Measurements from ENCODE around the gene DYRK1B.

The DYRK1B gene

DNA sequence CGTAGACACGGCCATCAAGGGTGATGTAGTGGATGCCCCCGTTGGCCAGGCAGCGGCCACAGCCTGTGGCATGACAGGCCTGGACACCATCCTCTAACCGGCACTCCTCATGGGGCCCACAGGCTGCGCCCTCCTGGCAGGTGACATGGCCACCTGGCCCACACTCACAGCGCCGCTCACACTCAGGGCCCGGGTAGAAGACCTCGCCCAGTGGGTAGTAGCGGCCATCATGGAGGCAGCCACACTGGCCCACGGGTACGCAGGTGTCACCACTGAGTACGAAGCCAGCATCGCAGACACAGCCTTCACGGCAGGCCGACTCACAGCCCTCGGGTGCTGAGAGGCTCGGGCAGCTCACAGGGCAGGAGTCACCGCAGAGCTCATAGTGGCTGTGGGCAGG is 39.4 kb upstream of the DYRK1B start:
- TF ChIP-seq, protein P1, sequence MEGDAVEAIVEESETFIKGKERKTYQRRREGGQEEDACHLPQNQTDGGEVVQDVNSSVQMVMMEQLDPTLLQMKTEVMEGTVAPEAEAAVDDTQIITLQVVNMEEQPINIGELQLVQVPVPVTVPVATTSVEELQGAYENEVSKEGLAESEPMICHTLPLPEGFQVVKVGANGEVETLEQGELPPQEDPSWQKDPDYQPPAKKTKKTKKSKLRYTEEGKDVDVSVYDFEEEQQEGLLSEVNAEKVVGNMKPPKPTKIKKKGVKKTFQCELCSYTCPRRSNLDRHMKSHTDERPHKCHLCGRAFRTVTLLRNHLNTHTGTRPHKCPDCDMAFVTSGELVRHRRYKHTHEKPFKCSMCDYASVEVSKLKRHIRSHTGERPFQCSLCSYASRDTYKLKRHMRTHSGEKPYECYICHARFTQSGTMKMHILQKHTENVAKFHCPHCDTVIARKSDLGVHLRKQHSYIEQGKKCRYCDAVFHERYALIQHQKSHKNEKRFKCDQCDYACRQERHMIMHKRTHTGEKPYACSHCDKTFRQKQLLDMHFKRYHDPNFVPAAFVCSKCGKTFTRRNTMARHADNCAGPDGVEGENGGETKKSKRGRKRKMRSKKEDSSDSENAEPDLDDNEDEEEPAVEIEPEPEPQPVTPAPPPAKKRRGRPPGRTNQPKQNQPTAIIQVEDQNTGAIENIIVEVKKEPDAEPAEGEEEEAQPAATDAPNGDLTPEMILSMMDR (IDR thresholded peaks at IDR 0.05; ENCODE audit: borderline replicate concordance, insufficient read depth, low read depth, low read length): no peak
- H3K4me3 ChIP-seq (ENCODE audit: low read depth, low read length): no peak overlapping the region

DNA sequence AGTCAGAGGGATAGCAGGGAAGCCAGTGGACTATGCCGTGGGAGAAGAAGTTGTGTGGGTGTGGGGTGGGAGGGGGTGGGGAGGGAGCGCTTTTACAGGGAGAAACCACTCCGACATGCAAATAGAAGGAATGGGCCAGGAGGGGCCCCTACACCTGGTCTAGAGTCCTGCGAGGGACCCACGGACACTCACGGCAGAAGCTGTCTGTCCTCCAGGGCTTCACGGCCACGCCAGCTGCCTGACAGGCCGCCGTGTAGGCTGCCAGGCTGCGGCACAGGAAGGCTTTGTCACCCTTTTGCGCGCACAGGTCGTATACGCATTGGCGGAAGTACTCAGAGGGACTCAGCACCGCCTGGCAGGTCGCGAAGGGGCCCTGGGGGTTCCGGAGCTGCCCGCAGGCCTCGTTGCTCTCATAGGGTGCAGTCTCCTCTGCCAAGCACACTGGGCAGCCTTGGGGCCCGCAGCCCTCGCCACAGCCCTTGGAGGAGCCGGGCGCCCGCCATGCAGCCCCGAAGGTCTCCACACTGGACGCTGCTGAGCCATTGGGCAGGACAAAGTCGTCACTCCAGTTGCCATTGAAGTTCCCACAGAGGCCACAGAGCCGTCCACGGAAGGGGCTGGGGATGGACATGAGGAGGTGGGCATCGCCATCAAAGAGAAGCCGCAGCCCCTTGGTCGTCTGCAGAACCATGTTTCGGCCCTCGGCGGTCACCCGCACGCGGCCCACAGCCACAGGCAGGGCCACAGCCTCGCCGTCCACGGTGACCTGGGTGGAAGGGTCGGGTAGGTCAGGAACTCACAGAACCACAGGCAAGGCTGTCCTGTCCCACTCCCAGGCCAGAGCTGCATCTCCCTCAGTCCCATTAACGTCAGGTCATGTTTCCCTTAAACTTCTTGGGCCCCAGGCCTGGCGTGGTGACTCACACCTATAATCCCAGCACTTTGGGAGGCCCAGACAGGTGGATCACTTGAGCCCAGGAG is 38.2 kb upstream of the DYRK1B start:
- TF ChIP-seq, protein P1 (IDR thresholded peaks at IDR 0.05; ENCODE audit: borderline replicate concordance, insufficient read depth, low read depth, low read length): no peak
- H3K4me3 ChIP-seq (ENCODE audit: low read depth, low read length): no peak overlapping the region

DNA sequence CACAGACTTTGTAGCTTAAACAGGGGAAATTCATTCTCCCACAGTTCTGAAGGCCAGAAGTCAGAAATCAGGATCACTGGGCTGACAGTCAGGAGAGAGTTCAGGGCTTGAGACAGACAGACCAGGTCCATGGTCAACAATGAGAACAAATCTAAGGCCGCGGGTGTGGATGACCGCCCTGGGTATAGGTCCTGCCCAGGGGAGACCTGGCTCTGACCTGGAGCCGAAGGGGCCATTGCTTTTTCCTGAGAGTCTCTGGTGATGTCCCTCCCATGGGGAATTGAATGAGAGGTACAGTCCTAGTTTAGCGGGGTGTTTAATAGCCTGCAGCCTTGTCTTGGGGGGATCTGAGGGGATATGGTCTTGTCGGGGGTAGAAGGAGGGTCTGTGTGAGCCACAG is 37.4 kb upstream of the DYRK1B start:
- TF ChIP-seq, protein P1 (IDR thresholded peaks at IDR 0.05; ENCODE audit: borderline replicate concordance, insufficient read depth, low read depth, low read length): no peak
- H3K4me3 ChIP-seq (ENCODE audit: low read depth, low read length): no peak overlapping the region

DNA sequence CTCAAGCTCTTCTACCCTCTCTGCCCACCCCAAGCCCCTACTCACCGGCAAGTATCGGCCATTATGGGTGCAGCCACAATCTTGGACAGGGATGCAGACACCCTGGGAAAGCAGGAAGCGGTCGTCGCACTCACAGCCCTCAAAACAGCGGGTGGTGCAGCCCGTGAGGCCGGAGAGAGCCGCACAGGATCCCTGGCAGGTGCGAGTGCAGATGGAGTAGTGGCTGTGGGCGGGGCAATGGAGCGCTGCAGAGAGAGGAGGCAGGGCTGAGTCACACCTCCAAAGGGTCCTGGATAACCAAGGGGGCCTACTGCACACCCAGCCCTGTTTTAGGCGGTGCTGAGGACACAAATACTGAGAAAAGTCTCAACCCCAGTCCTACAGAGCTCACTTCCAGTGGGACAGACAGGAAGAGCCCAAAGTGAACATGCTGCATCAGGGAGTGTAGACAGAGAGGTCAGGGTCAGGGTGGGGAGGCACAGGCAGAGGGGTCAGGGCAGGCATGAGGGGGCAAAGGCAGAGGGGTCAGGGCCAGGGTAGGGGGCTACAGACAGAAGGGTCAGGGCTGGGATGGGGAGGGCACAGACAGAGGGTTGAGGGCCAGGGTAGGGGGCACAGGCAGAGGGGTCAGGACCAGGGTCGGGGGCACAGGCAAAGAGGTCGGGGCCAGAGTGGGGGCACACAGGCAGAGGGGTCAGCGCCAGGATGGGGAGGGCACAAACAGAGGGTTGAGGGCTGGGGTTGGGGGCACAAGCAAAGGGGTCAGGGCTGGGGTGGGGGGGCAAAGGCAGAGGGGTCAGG is 36.4 kb upstream of the DYRK1B start:
- TF ChIP-seq, protein P1 (IDR thresholded peaks at IDR 0.05; ENCODE audit: borderline replicate concordance, insufficient read depth, low read depth, low read length): no peak
- H3K4me3 ChIP-seq (ENCODE audit: low read depth, low read length): no peak overlapping the region

DNA sequence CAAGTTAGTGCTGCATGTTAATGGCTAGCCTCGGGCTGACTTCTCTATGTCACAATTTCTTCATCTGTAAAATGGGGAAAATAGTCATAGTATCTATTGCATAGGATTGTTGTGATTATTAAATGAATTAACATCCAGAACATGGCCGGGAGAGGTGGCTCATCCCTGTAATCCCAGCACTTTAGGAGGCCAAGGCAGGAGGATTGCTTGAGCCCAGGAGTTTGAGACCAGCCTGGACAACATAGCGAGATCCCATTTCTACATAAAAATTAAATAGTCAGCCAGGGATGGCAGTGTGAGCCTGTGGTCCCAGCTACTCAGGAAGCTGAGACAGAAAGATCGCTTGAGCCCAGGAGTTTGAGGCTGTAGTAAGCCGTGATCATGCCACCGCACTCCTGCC is 34.0 kb upstream of the DYRK1B start:
- no peak overlapping the region for H3K4me3 ChIP-seq (ENCODE audit: low read depth, low read length)
- TF ChIP-seq, protein P1 (IDR thresholded peaks at IDR 0.05; ENCODE audit: borderline replicate concordance, insufficient read depth, low read depth, low read length): no peak

DNA sequence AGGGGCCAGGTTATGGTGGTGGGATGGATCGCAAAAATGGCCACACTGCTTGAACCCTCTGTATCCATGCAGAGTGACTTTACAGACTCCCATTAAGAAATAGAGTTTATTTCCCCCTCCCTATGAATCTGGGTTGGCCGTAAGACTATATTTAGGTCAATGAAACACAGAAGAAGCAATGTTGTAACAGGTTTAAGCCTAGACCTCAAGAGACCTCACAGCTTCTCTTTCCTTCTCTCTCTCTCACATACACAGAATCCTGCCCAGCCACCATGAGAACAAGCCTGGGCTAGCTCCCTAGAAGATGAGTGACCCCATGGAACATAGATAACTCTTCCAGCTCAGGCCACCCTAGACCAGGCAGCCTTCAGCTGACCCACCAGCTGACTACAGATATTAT is 33.2 kb upstream of the DYRK1B start:
- TF ChIP-seq, protein P1 (IDR thresholded peaks at IDR 0.05; ENCODE audit: borderline replicate concordance, insufficient read depth, low read depth, low read length): no peak
- no peak overlapping the region for H3K4me3 ChIP-seq (ENCODE audit: low read depth, low read length)

Measured in GM12875 (cell line).